Measurements from ENCODE around the gene TRHDE.

The TRHDE gene

DNA sequence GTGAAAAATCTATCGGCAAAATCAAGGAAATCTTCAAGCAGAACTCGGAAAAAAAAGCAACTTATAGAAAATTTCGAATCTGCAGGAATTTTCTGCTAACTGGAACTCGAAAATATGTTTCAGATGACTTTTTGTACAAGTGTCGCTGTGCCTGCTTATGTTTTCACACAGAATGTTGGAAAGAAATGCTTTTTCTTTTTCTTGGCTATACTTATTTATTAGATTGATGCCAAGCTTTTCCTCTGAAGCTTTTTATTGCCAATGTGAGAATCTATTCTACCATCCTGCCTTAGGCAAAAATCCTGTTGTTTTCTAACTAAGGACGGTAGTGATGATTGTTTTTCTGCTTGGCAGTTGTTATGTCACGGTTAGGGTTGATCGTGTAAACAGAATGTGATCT, 65.8 kb downstream of the TRHDE start:
- DNase-seq (ENCODE audit: low read depth), result no peak
- TF ChIP-seq, protein P1, sequence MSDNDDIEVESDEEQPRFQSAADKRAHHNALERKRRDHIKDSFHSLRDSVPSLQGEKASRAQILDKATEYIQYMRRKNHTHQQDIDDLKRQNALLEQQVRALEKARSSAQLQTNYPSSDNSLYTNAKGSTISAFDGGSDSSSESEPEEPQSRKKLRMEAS (IDR thresholded peaks at IDR 0.05; ENCODE audit: low read depth, low read length), result no peak
- TF ChIP-seq POLR2A (IDR thresholded peaks at IDR 0.05; ENCODE audit: extremely low read depth, insufficient read length) (no peak), MYC (IDR thresholded peaks at IDR 0.05; ENCODE audit: low read depth, low read length) (no peak)
- TF ChIP-seq, protein P2, sequence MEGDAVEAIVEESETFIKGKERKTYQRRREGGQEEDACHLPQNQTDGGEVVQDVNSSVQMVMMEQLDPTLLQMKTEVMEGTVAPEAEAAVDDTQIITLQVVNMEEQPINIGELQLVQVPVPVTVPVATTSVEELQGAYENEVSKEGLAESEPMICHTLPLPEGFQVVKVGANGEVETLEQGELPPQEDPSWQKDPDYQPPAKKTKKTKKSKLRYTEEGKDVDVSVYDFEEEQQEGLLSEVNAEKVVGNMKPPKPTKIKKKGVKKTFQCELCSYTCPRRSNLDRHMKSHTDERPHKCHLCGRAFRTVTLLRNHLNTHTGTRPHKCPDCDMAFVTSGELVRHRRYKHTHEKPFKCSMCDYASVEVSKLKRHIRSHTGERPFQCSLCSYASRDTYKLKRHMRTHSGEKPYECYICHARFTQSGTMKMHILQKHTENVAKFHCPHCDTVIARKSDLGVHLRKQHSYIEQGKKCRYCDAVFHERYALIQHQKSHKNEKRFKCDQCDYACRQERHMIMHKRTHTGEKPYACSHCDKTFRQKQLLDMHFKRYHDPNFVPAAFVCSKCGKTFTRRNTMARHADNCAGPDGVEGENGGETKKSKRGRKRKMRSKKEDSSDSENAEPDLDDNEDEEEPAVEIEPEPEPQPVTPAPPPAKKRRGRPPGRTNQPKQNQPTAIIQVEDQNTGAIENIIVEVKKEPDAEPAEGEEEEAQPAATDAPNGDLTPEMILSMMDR (IDR thresholded peaks at IDR 0.05; ENCODE audit: low read depth, low read length), result no peak
- no peak overlapping the region for H3K4me3 ChIP-seq (ENCODE audit: low read depth, low read length)

DNA sequence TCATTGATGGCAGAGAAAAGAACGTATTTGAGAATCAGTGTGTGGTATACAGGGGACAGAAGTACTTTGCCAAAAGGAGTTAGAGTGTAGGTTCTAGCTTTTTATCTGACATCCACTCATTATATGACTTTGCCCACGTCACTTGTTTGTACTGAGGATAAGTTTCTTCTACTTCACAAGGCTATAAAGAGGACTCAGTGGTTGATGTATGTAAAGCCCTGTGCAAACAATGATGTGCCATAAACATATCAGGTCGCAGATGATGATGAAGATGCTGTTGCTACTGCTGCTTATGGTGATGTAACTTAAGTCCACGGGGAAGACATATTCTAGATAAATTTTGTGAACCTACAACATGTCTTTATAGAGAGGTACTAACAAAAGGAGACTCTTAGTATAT, 66.3 kb downstream of the TRHDE start:
- no peak for DNase-seq (ENCODE audit: low read depth)
- no peak overlapping the region for H3K4me3 ChIP-seq (ENCODE audit: low read depth, low read length)
- TF ChIP-seq POLR2A (IDR thresholded peaks at IDR 0.05; ENCODE audit: extremely low read depth, insufficient read length), result no peak
- no peak for TF ChIP-seq MYC (IDR thresholded peaks at IDR 0.05; ENCODE audit: low read depth, low read length)
- TF ChIP-seq, protein P2 (IDR thresholded peaks at IDR 0.05; ENCODE audit: low read depth, low read length), result no peak
- TF ChIP-seq, protein P1 (IDR thresholded peaks at IDR 0.05; ENCODE audit: low read depth, low read length), result no peak

DNA sequence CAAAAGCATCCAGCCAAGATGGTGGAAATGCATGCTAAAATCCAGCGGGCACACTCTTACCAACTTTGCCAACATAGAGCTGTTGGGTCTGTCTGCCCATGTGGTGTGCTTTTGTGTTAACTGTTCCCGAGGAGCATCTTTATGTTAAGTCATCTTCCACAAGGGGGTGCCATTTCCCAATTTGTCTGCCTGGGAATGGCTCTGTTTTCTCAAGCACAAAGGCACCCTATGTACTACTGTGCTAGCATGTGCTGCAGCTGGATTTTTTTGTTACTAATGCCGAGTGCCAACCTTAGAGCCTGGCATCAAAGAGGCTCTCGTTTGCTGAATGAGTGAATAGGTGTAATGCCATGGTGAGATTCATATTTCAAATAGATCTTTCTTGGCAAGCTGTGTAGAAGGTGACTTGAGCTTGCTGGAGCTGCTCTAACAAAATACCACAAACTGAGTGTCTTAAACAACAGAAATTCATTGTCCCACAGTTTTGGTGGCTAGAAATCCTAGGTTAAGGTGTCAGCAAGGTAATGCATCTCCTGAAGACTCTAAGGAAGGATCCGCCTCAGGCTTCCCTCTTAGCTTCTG, 74.3 kb downstream of the TRHDE start:
- no peak overlapping the region for H3K4me3 ChIP-seq (ENCODE audit: low read depth, low read length)
- TF ChIP-seq, protein P1 (IDR thresholded peaks at IDR 0.05; ENCODE audit: low read depth, low read length), result peak; percentile 48
- no peak for TF ChIP-seq MYC (IDR thresholded peaks at IDR 0.05; ENCODE audit: low read depth, low read length)
- TF ChIP-seq, protein P2 (IDR thresholded peaks at IDR 0.05; ENCODE audit: low read depth, low read length), result peak; percentile 45
- DNase-seq (ENCODE audit: low read depth), result peak; percentile 76

DNA sequence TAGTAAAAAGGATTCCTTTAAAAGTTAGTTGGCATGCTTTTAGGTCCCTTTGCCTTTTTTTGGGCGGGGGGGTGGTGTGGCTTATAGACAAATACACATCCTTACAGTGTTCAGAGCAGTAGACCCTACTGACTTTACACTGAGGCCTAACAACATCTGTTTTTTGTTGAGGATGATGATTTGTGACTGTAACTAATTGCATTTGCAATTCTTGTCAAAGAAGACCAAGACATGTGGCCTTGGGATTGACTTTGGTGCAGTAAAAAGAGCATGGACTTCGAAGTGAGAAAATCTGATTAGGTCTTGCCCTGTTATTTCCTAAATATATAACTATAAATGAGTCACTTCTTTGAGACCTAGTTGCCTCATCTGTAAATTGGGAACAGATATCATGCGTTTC, 77.3 kb downstream of the TRHDE start:
- TF ChIP-seq MYC (IDR thresholded peaks at IDR 0.05; ENCODE audit: low read depth, low read length), result no peak
- TF ChIP-seq, protein P2 (IDR thresholded peaks at IDR 0.05; ENCODE audit: low read depth, low read length), result no peak
- TF ChIP-seq, protein P1 (IDR thresholded peaks at IDR 0.05; ENCODE audit: low read depth, low read length), result no peak
- TF ChIP-seq POLR2A (IDR thresholded peaks at IDR 0.05; ENCODE audit: extremely low read depth, insufficient read length), result no peak
- DNase-seq (ENCODE audit: low read depth), result no peak
- no peak overlapping the region for H3K4me3 ChIP-seq (ENCODE audit: low read depth, low read length)

DNA sequence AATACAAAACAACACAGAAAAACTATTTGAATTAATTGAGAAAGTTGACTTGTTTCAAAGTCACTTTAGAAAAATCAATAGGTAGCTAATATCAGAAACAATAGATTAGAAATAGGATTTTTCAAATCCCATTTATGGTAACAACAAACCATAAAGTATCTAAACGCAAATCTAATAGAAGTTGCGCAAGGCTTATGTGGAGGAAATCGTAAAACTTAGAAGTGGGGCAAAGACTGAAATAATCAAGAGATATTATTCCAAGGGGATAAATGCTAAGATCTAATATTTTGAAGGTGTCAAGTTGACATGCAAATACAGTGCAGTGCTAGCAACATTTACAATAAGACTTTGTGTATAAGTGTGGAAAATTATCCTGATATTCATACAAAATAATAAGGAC, 87.2 kb downstream of the TRHDE start:
- TF ChIP-seq, protein P2 (IDR thresholded peaks at IDR 0.05; ENCODE audit: low read depth, low read length), result no peak
- no peak for TF ChIP-seq POLR2A (IDR thresholded peaks at IDR 0.05; ENCODE audit: extremely low read depth, insufficient read length)
- TF ChIP-seq, protein P1 (IDR thresholded peaks at IDR 0.05; ENCODE audit: low read depth, low read length), result no peak
- TF ChIP-seq MYC (IDR thresholded peaks at IDR 0.05; ENCODE audit: low read depth, low read length), result no peak
- no peak for DNase-seq (ENCODE audit: low read depth)
- no peak overlapping the region for H3K4me3 ChIP-seq (ENCODE audit: low read depth, low read length)

Measured in NB4 (cell line).